Effector CD8-positive, alpha-beta T cell (primary cell): Measurements from ENCODE around the gene RECK.
"Not testable (repeated sequence)": the region's sequence is repeated elsewhere in the genome, so short reads cannot be mapped to it uniquely, and the experiment has no call there.

Experiments
- DNase-seq: peaks from one replicate; lab custom pipeline; 2025; lab: John Stamatoyannopoulos, UW

Gene RECK

DNA sequence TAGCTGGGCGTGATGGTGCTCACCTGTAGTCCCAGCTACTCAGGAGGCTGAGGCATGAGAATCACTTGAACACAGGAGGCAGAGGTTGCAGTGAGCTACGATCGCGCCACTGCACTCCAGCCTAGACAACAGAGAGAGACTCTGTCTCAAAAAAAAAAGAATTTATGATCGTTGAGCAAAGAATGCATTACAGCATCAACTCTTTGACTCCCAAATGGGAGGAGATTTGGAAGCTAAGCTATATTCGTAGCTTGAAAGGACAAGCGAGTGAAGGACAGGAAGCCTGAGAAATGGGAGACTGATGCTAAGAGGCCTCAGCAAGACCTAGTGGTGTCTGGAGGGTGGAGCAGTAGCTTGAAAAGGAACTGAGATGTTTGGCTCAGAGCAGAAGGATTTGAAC is 122.2 kb downstream of the RECK start:
- DNase-seq, result no peak

DNA sequence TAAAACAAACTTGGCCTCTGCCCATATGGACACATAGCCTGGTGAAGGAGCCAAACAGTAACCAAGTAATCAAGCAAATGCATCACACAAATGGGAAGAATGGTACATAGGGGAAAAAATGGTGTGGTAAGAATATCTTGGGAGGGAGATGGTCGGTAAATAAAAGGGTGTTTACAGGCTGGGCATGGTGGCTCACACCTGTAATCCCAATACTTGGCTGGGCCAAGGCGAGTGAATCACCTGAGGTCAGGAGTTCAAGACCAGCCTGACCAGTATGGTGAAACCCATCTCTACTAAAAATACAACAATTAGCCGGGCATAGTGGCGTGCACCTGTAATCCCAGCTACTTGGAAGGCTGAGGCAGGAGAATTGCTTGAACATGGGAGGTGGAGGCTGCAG is 122.8 kb downstream of the RECK start:
- not testable (repeated sequence) for DNase-seq

DNA sequence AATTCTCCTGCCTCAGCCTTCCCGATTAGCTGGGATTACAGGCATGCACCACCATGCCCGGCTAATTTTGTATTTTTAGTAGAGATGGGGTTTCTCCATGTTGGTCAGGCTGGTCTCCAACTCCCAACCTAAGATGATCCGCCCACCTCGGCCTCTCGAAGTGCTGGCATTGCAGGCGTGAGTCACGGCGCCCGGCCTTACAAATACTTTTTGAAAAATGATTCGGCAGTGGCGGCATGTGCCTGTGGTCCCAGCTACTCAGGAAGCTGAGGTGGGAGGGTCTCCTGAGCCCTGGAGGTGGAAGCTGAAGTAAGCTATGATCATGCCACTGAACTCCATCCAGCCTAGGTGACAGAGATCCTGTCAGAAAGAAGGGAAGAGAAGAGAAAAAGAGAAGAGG is 123.4 kb downstream of the RECK start:
- not testable (repeated sequence) for DNase-seq

DNA sequence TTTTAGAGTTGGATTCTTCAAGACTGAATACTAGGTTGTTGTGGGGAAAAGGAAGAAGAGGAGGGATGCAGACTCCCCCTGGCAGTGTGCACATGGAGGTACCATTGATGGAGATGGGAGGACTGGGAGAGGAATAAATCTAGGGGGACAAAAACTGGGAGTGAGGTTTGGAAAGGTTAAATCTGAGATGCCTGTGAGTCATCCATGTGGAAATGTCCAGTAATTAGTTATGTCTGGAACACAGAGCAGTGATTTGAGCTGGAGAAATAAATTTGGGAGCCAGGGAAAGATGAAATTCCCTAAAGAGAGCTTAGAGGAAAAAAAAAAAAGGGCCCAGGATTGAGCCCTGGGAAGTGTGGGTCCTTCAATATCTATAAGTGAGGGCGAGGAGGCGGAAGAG is 124.5 kb downstream of the RECK start:
- DNase-seq, result no peak

- DNase-seq, result no peak
Observed at GRCh38 chr9:36162211-36162738, 125.6 kb downstream of the RECK start.

DNA sequence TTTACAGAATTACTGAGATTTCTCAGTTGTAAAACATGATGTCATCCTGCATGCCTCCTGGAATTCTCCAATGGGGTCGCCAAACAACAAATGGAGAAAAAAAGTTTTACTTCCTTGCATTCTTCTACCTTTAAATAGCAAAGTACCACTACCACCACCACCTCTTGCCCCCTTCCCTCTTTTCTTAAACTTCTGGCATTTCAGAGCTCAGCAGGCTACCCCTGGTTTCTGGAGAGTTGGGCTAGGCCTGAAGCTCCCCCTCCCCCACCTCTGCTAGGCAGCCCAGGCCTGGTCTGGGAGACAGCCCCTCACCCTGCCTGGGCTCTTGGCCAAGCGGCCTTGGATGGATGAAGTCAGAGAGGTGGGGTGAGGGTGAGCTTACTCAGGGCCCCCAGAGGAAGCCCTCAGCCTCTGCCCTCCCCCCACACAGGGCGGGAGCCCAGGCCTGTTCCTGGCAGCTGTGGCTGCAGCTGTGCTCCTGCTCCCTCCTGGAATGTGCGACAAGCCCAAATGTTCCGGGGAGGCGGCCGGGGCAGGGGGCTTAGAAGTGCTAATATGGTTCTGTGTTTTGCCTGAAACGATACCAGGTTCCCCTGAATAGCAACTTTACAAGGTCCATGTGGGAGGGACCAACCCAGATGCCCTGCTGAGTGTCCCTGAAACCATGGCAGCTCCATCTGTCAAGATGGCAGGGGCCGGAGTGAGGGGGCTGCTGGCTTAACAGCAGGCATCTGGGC is 126.5 kb downstream of the RECK start:
- DNase-seq, result no peak

GRCh38 chr9:36163786-36164170 is 127.1 kb downstream of the RECK start:
- no peak for DNase-seq

DNA sequence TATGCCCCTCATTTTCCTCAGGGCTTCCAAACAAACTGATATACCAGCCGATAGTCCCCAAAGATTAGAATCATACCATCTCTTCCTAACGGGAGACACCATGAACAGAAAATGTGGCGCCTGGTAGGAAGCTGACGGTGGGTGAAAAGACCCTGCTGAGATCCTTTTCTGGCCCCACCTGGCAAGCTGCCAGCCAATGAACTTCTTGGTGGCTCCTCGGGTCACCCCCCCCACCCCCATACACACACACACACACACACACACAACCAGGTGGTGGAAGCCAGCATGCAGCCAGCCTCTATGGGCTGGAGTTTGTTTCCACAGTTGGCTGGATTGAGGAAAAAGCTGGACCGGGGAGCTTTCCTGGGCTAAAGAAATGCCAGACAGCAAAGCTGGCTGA is 127.7 kb downstream of the RECK start:
- DNase-seq, result no peak

DNA sequence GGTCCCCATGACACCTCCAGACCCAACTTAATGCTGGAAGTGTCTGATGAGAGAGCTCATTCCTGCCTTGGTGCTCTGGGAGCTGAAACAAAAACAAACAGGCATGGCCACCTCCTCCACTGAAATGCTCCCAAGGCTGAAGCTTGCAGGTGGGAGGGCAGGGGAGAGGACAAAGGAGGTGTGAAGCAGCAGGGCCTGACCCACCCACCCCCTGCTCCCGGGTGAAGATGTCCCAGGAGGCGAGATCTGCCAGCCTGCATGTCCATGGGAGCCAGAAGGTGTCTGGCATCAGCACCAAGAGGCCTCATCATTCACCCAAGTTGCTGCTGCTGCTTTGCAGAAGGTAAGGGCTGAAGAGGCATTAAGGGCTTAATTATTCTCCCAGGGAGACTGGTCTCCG is 128.3 kb downstream of the RECK start:
- DNase-seq, result no peak

DNA sequence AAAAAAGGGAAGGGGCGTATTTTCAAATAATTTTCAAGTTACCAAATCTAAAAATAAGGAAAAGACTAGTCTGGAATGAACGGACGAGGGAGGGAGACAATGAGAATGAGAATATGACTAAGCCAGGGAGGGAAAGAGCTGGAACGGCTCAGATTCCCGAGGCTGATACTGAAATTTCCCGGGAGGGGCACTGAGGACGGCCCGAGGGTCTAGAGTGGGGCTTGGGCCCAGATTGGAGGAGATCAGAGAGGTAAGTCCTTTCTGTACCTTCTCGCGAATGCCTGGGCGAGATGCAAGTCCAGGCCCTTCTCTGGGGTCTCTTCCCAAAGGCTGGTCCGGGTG is 129.1 kb downstream of the RECK start:
- DNase-seq, result no peak

DNA sequence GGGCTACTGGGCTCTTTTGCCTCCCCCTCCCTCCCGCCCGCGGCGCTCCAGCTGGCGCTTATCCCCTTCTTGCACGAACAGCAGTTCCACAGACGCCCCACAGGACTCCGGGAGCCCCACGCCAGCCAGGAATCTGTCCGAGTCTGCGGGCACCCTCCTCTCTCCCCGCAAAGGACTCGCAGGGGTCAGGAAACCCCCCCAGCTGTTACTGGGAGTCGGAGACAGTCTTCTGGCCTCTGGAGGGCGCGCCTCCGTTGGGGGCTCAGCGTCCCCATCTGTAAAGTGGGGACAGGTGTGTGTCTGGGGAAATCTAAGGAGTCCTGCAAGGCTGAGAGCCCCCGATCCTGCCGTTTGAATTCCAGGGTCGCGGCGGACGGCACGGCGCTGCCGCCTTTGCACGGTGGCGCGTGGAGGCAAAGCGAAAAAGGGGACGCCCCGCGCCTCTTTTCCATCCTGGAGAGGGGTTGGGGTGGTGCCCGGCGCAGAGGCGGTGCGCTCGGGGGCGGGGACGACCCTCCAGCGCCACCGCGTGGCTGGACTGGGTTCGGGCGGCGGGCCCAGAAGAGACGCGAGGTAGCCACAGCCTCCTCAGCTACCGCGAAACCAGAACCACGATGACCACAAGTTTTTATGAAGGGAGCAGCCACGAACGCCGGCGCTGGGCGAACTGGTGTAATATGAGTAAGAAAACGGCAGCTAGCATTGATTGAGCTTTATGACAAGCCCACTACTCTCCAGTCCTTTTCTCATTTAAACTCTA is 129.6 kb downstream of the RECK start:
- DNase-seq, result peak; percentile 69

GRCh38 chr9:36169166-36169565 is 132.5 kb downstream of the RECK start, which contains the start of gene CCIN:
Gene CCIN (plus strand): TSS chr9:36169388. CDS start chr9:36169503, 115 bp downstream.
- DNase-seq, result no peak

DNA sequence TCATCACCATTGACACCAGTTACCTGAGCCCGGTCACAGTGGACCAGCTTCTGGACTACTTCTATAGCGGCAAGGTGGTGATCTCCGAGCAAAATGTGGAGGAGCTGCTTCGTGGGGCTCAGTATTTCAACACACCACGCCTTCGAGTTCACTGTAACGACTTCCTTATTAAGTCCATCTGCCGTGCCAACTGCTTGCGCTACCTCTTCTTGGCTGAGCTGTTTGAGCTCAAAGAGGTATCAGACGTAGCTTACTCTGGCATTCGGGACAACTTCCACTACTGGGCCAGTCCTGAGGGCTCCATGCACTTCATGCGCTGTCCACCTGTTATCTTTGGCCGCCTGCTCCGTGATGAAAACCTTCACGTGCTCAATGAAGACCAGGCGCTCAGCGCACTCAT is 133.0 kb downstream of the RECK start:
- DNase-seq, result no peak

DNA sequence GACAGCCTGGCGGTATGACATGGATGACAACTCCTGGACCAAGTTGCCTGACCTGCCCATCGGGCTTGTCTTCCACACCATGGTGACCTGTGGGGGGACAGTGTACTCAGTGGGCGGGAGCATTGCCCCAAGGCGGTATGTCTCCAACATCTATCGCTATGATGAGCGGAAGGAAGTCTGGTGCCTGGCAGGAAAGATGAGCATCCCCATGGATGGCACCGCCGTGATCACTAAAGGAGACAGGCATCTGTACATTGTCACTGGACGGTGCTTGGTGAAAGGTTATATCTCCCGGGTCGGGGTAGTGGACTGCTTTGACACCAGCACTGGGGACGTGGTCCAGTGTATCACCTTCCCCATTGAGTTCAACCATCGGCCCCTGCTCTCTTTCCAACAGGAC is 133.8 kb downstream of the RECK start:
- DNase-seq, result no peak

DNA sequence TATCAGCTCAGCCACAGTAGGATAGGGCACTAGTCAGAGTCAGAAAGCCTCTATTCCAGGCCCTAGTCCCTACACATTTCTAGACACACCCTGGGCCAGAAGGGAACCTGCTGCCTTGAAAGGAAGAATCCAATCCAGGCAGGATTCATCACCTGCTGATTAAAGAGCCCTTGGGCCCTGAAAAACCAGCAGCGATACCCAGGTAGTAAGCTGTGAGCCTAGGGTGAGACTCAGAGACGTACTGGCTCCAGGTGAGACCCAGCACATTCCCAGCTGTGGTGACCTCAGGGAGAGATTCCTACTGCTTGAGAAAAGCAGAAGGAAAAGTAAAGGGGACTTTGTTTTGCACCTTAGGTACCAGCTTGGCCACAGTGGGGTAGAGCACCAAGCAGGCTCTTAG is 137.1 kb downstream of the RECK start:
- no peak for DNase-seq
